ENCODE data around the gene PGS1.

DNA sequence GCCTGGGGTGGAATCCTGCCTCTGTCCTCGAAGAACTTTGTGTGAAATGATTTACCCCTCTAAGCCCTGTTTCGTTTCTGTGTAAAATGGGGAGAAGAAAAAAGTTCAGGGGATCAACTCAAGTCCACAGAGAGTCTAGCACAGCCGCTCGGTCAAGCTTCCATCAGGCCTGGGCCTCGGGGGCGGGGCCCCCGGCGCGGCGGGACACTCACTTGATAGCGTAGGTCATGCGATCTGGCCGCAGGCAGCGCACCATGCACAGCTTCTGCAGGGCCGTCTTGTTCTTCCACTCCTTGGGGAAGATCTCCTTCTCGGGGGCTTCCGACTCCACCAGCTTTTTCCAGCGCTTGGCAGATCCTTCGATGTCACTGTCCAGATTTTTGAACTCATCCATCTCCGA is 65.9 kb downstream of the PGS1 start:
- TF ChIP-seq, protein P1, sequence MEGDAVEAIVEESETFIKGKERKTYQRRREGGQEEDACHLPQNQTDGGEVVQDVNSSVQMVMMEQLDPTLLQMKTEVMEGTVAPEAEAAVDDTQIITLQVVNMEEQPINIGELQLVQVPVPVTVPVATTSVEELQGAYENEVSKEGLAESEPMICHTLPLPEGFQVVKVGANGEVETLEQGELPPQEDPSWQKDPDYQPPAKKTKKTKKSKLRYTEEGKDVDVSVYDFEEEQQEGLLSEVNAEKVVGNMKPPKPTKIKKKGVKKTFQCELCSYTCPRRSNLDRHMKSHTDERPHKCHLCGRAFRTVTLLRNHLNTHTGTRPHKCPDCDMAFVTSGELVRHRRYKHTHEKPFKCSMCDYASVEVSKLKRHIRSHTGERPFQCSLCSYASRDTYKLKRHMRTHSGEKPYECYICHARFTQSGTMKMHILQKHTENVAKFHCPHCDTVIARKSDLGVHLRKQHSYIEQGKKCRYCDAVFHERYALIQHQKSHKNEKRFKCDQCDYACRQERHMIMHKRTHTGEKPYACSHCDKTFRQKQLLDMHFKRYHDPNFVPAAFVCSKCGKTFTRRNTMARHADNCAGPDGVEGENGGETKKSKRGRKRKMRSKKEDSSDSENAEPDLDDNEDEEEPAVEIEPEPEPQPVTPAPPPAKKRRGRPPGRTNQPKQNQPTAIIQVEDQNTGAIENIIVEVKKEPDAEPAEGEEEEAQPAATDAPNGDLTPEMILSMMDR (IDR thresholded peaks at IDR 0.05): no peak
- TF ChIP-seq POLR2AphosphoS5 (IDR thresholded peaks at IDR 0.05; ENCODE audit: insufficient read depth in 1 of 2, low read depth in 1 of 2): no peak
- TF ChIP-seq POLR2A (IDR thresholded peaks at IDR 0.05): no peak
